Endothelial cell of umbilical vein (primary cell): ENCODE data around the gene TMEM203. TPM values are rescaled to one million over a fixed set of nuclear protein-coding genes. Genes with fewer than 3 reads are reported as not detected.

Source experiments
- BruUV-seq: library from RNA; stranded (reverse); fragments of 400-500 nt; replicated peaks from 2 replicates; lab custom pipeline; 2021; lab: Mats Ljungman, UMichigan
- CTCF ChIA-PET: fragments of 300-600, 350-600 bp; sonication (Branson Sonifier 250); formaldehyde crosslinking; loops from one replicate; lab custom pipeline; 2021; ENCODE audit warnings: antibody characterized with exemption, inconsistent platforms; lab: Charles Lee
- POLR2A ChIA-PET: fragments of 300-600, 350-600 bp; sonication (Branson Sonifier 250); formaldehyde crosslinking; loops from one replicate; lab custom pipeline; 2021; ENCODE audit warnings: antibody characterized with exemption, inconsistent platforms; lab: Charles Lee
- DNase-seq: peaks from one replicate; pipeline ENCODE4 v3.0.0-alpha.2; 2011; ENCODE audit warnings: low read depth, low spot score
- FAIRE-seq: peaks from 2 replicates; lab custom pipeline; 2011; peaks lifted over from hg19 to GRCh38; lab: Jason Lieb, UNC
- H2AFZ ChIP-seq: 2 replicates; pipeline ENCODE4 v1.6.0; 2012; ENCODE audit warnings: low read depth, low read length, control low read depth, inconsistent platforms
- H3K27ac ChIP-seq: 2 replicates; pipeline ENCODE4 v1.5.1; 2011; ENCODE audit warnings: low read depth, mild to moderate bottlenecking, control low read depth, low read length, moderate library complexity; ENCODE audit not compliant: insufficient read depth
- H3K27me3 ChIP-seq, 2 experiments: 2 replicates each; pipeline versions ENCODE4 v1.6.0 to v1.6.1; 2011; ENCODE audit warnings: low read length in 2 of 2, mixed read lengths in 1 of 2; ENCODE audit not compliant: control insufficient read depth in 2 of 2, insufficient read depth in 2 of 2
- H3K36me3 ChIP-seq, 2 experiments: 2 replicates in 1 of 2; 3 replicates in 1 of 2; pipeline ENCODE4 v1.5.1; 2011; ENCODE audit warnings: low read length in 2 of 2, mild to moderate bottlenecking in 1 of 2, moderate library complexity in 1 of 2; ENCODE audit not compliant: control insufficient read depth in 2 of 2, insufficient read depth in 2 of 2; ENCODE audit errors: extremely low read depth in 1 of 2
- H3K4me1 ChIP-seq: 3 replicates; pipeline ENCODE4 v1.5.1; 2011; ENCODE audit warnings: mild to moderate bottlenecking, low read length; ENCODE audit not compliant: control insufficient read depth, insufficient read depth; ENCODE audit errors: extremely low read depth
- H3K4me2 ChIP-seq: 2 replicates; pipeline ENCODE4 v1.6.1; 2011; ENCODE audit warnings: low read length, control low read depth, mixed read lengths; ENCODE audit not compliant: insufficient read depth
- H3K4me3 ChIP-seq, 3 experiments: fragments of 200-600 bp in 1 of 3; sonication (generic), shearing (Covaris generic) in 1 of 3; replicated peaks in 1 of 3; 2 replicates each; pipeline ENCODE4 v1.5.1; 2011 to 2016; ENCODE audit warnings: control low read depth in 3 of 3, low read length in 3 of 3, mild to moderate bottlenecking in 2 of 3, inconsistent platforms in 1 of 3, low read depth in 1 of 3, moderate library complexity in 1 of 3; ENCODE audit not compliant: insufficient read depth in 1 of 3
- H3K79me2 ChIP-seq: 2 replicates; pipeline ENCODE4 v1.6.0; 2012; ENCODE audit warnings: low read length, inconsistent platforms; ENCODE audit not compliant: control insufficient read depth, insufficient read depth
- H3K9ac ChIP-seq: replicated peaks from 2 replicates; pipeline ENCODE3; 2011; ENCODE audit warnings: low read length, control low read depth; ENCODE audit not compliant: insufficient read depth; ENCODE audit errors: extremely low read depth
- H3K9me1 ChIP-seq: replicated peaks from 3 replicates; pipeline ENCODE4 v1.6.0; 2011; ENCODE audit warnings: mild to moderate bottlenecking, low read length; ENCODE audit not compliant: control insufficient read depth, insufficient read depth; ENCODE audit errors: extremely low read depth
- H3K9me3 ChIP-seq: replicated peaks from 2 replicates; pipeline ENCODE4 v1.5.1; 2012; ENCODE audit warnings: low read length, inconsistent platforms; ENCODE audit not compliant: control insufficient read depth, insufficient read depth
- H4K20me1 ChIP-seq: replicated peaks from 2 replicates; pipeline ENCODE3; 2011; ENCODE audit warnings: mild to moderate bottlenecking, low read length; ENCODE audit not compliant: control insufficient read depth, insufficient read depth; ENCODE audit errors: extremely low read depth
- EZH2 ChIP-seq: IDR thresholded peaks from 2 replicates; pipeline ENCODE4 v1.6.1; 2012; ENCODE audit warnings: borderline replicate concordance, low read depth, mild to moderate bottlenecking, moderate library complexity, low read length, inconsistent platforms; ENCODE audit not compliant: severe bottlenecking
- FOS ChIP-seq: IDR thresholded peaks from 2 replicates; pipeline ENCODE4 v1.6.1; 2011; ENCODE audit warnings: mild to moderate bottlenecking, low read length, moderate library complexity, borderline replicate concordance; ENCODE audit not compliant: insufficient read depth
- GATA2 ChIP-seq: IDR thresholded peaks from 2 replicates; pipeline ENCODE4 v1.7.0; 2011; ENCODE audit warnings: low read depth, mild to moderate bottlenecking, moderate library complexity, mixed read lengths, low read length; ENCODE audit not compliant: insufficient read length, insufficient read depth
- JUN ChIP-seq: IDR thresholded peaks from 2 replicates; pipeline ENCODE4 v1.6.1; 2011; ENCODE audit warnings: borderline replicate concordance, low read depth; ENCODE audit not compliant: insufficient read length, insufficient read depth
- MYC ChIP-seq: IDR thresholded peaks from one replicate; pipeline ENCODE4 v1.6.1; 2011; ENCODE audit warnings: mild to moderate bottlenecking, low read depth, low read length
- POLR2A ChIP-seq: IDR thresholded peaks from 2 replicates; pipeline ENCODE4 v1.6.1; 2012; ENCODE audit warnings: low read depth, mild to moderate bottlenecking, control low read depth, low read length
- POLR2AphosphoS5 ChIP-seq: IDR thresholded peaks from 2 replicates; pipeline ENCODE4 v1.6.1; 2012; ENCODE audit warnings: low read depth, mild to moderate bottlenecking, control low read depth, low read length, moderate library complexity; ENCODE audit not compliant: insufficient read depth
- dilution Hi-C: fragments of 300-500 bp; cut with MboI; formaldehyde crosslinking; loops from one replicate; pipeline ENCODE4 v1.15.0; 2019; ENCODE audit warnings: low sequenced_read_pairs; ENCODE audit not compliant: extremely low pct_ligation_motif_present
- intact Hi-C: fragments of 100-400 bp; cut with micrococcal nuclease; formaldehyde crosslinking; loops from one replicate; pipeline ENCODE4 v1.10.0; 2022
- polyA plus RNA-seq, 4 experiments: library from polyadenylated mRNA; depleted of rRNA in 3 of 4; stranded (reverse) in 3 of 4; unstranded in 1 of 4; fragments of >200 nt; gene quantifications; 2 replicates each; pipeline versions ENCODE4 v1.2.1 to v1.2.3, GENCODE V29; 2011 to 2012; ENCODE audit warnings: missing spikeins in 1 of 4
- total RNA-seq: library from RNA; stranded (reverse); gene quantifications from 2 replicates; pipeline ENCODE4 v1.2.3, GENCODE V29; 2021
- TF ChIP-seq, protein P1 (sequence below): IDR thresholded peaks from 2 replicates; pipeline ENCODE4 v1.6.1; 2011; ENCODE audit not compliant: insufficient read depth, insufficient read length
- TF ChIP-seq, protein P2 (sequence below), 2 donors: IDR thresholded peaks; 1 replicate in 1 of 2; 2 replicates in 1 of 2; pipeline ENCODE4 v1.5.1; 2011; ENCODE audit warnings: low read length in 2 of 2, mild to moderate bottlenecking in 2 of 2, moderate library complexity in 2 of 2, control low read depth in 1 of 2, inconsistent platforms in 1 of 2, low read depth in 1 of 2; ENCODE audit not compliant: insufficient read depth in 1 of 2; ENCODE audit errors: extremely low read depth in 1 of 2

Gene TMEM203
- total and polyA plus RNA-seq, 2 donors (not counting 3 experiments of a cell fraction or from before 2014, with no cell fraction given), result 29.6 to 39.8 TPM

DNA sequence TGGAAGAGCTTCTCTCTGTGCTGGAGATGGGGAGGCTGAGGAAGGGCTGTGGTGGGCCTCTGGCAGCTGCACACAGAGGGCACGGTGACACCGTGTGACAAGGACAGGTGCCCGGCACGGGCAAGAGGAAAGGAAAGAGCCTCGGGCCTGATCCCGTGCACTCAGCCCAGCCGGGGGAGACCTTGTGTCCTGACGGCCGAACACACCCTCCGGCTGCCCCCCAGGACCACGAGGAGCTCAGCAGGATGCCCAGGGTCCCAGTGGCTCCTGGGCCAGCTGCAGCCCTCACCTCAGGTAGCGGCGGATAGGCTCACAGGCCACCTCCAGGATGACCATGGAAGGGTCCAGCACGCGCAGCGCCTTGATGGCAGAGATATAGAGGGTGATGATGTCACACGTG lies 22.6 kb downstream of the TMEM203 start:
- CTCF ChIA-PET, result interaction anchor here (0.7 kb wide), 1 partner anchor 45 kb away, joined by 3 read pairs; the partner anchor contains the start of gene RNF224
- H3K27me3 ChIP-seq, result no peaks in the 10 kb centered on the region
- FAIRE-seq, result no peak
- no peak overlapping the region for H2AFZ ChIP-seq
- H3K4me1 ChIP-seq, result peaks cover 15% of the 10 kb centered on the region
- no peak for TF ChIP-seq POLR2A
- TF ChIP-seq JUN, result no peak
- TF ChIP-seq, protein P1, sequence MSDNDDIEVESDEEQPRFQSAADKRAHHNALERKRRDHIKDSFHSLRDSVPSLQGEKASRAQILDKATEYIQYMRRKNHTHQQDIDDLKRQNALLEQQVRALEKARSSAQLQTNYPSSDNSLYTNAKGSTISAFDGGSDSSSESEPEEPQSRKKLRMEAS, result no peak
- no peak for TF ChIP-seq POLR2AphosphoS5
- no peak for TF ChIP-seq EZH2
- no peak for TF ChIP-seq FOS
- TF ChIP-seq, protein P2, sequence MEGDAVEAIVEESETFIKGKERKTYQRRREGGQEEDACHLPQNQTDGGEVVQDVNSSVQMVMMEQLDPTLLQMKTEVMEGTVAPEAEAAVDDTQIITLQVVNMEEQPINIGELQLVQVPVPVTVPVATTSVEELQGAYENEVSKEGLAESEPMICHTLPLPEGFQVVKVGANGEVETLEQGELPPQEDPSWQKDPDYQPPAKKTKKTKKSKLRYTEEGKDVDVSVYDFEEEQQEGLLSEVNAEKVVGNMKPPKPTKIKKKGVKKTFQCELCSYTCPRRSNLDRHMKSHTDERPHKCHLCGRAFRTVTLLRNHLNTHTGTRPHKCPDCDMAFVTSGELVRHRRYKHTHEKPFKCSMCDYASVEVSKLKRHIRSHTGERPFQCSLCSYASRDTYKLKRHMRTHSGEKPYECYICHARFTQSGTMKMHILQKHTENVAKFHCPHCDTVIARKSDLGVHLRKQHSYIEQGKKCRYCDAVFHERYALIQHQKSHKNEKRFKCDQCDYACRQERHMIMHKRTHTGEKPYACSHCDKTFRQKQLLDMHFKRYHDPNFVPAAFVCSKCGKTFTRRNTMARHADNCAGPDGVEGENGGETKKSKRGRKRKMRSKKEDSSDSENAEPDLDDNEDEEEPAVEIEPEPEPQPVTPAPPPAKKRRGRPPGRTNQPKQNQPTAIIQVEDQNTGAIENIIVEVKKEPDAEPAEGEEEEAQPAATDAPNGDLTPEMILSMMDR (IDR thresholded peaks at IDR 0.05; ENCODE audit: extremely low read depth in 1 of 2, insufficient read depth in 1 of 2, low read depth in 1 of 2, low read length in 2 of 2), result no peak
- TF ChIP-seq MYC, result no peak
- no peak for TF ChIP-seq GATA2
- dilution Hi-C loops, result no loop called here
- BruUV-seq, result no TSS peak
- peaks cover 0 to 56% of the 10 kb centered on the region in 2 experiments for H3K36me3 ChIP-seq
- no peak overlapping the region for H3K4me3 ChIP-seq
- intact Hi-C loops, result no loop called here
- no peak for DNase-seq
- POLR2A ChIA-PET, result no interaction called here
- H3K9me1 ChIP-seq, result no peaks in the 10 kb centered on the region
- no peaks in the 10 kb centered on the region for H4K20me1 ChIP-seq
- H3K9ac ChIP-seq, result no peak overlapping the region
- H3K27ac ChIP-seq, result no peak overlapping the region
- peaks cover 18% of the 10 kb centered on the region for H3K79me2 ChIP-seq
- no peaks in the 10 kb centered on the region for H3K9me3 ChIP-seq
- H3K4me2 ChIP-seq, result no peak overlapping the region
